ENCODE results near the gene IFNAR2.

Gene IFNAR2

DNA sequence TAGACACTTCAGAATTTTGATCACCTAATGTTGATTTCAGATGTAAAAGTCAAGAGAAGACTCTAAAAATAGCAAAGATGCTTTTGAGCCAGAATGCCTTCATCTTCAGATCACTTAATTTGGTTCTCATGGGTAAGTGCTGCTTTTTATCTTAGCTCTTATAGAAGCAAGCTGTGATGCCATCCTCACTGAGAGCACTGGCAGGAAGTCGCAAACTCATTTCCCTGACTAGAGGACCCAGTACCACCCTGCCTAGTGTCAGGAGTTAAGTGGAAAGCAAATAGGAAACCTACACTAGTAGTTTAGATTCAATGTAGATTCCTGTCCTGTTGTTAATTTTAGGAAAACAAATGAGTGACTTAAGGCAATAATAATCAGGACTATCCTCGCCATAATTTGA, 12.1 kb downstream of the IFNAR2 start:
- TF ChIP-seq FOXP2 (optimal IDR thresholded peaks at IDR 0.05; ENCODE audit: borderline replicate concordance, extremely low read depth, extremely low read length, insufficient read depth) (no peak), POLR2AphosphoS5 (IDR thresholded peaks at IDR 0.05; ENCODE audit: low read depth, low read length) (no peak), TAF1 (IDR thresholded peaks at IDR 0.05; ENCODE audit: borderline replicate concordance, insufficient read depth, low read length) (no peak), SIN3A (IDR thresholded peaks at IDR 0.05; ENCODE audit: borderline replicate concordance, insufficient read depth, low read length) (no peak)
- TF ChIP-seq, protein P1, sequence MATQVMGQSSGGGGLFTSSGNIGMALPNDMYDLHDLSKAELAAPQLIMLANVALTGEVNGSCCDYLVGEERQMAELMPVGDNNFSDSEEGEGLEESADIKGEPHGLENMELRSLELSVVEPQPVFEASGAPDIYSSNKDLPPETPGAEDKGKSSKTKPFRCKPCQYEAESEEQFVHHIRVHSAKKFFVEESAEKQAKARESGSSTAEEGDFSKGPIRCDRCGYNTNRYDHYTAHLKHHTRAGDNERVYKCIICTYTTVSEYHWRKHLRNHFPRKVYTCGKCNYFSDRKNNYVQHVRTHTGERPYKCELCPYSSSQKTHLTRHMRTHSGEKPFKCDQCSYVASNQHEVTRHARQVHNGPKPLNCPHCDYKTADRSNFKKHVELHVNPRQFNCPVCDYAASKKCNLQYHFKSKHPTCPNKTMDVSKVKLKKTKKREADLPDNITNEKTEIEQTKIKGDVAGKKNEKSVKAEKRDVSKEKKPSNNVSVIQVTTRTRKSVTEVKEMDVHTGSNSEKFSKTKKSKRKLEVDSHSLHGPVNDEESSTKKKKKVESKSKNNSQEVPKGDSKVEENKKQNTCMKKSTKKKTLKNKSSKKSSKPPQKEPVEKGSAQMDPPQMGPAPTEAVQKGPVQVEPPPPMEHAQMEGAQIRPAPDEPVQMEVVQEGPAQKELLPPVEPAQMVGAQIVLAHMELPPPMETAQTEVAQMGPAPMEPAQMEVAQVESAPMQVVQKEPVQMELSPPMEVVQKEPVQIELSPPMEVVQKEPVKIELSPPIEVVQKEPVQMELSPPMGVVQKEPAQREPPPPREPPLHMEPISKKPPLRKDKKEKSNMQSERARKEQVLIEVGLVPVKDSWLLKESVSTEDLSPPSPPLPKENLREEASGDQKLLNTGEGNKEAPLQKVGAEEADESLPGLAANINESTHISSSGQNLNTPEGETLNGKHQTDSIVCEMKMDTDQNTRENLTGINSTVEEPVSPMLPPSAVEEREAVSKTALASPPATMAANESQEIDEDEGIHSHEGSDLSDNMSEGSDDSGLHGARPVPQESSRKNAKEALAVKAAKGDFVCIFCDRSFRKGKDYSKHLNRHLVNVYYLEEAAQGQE (IDR thresholded peaks at IDR 0.05; ENCODE audit: insufficient read depth in 1 of 2, low read depth in 2 of 2, low read length in 2 of 2), result no peak

DNA sequence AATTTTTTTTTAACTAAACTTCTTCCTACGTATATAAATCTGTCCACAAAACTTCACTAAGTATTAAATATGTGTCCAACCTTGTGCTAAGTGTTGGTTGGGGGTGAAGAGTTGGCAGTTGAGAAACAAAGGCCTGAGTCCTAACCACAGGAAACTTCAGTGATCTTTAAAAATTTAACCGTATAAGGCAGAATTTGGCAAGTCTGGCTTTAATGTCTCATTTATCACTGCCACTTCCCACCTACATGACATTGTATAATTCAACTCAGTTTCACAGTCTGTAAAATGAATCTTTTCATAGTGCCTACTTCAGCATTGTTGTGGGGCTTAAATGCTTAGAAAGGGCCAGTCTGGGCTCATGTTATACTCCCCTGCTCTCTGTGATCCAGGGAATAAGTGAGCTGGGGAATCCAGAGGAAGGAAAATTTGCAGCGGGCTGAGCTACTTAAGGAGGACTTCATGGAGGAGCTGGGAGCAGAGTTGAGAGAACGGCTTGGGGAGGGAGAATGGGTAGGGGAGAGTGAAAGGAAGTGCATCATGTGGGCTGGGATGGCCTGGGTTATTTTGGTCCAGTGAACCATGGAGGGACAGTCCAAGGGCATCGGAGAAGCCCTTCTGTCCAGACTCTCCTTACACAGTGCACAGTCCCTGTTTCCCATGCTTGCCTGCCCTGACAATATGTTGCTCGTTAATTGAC, 14.5 kb downstream of the IFNAR2 start:
- TF ChIP-seq POLR2AphosphoS5 (IDR thresholded peaks at IDR 0.05; ENCODE audit: low read depth, low read length) (no peak), FOXP2 (optimal IDR thresholded peaks at IDR 0.05; ENCODE audit: borderline replicate concordance, extremely low read depth, extremely low read length, insufficient read depth) (no peak), TAF1 (IDR thresholded peaks at IDR 0.05; ENCODE audit: borderline replicate concordance, insufficient read depth, low read length) (no peak), SIN3A (IDR thresholded peaks at IDR 0.05; ENCODE audit: borderline replicate concordance, insufficient read depth, low read length) (no peak)
- TF ChIP-seq, protein P1 (IDR thresholded peaks at IDR 0.05; ENCODE audit: insufficient read depth in 1 of 2, low read depth in 2 of 2, low read length in 2 of 2), result no peak

DNA sequence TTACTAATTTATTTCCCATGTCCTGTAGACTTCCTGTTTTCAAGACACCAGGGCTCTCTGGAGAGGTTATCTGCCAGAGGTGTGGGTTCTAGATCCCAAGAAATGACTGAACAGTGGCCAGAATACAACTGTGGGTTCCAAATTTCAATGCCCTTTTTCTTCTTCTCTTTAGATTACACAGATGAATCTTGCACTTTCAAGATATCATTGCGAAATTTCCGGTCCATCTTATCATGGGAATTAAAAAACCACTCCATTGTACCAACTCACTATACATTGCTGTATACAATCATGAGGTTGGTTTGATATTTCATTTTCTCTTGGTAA, 15.0 kb downstream of the IFNAR2 start:
- TF ChIP-seq, protein P1 (IDR thresholded peaks at IDR 0.05; ENCODE audit: insufficient read depth in 1 of 2, low read depth in 2 of 2, low read length in 2 of 2), result no peak
- TF ChIP-seq SIN3A (IDR thresholded peaks at IDR 0.05; ENCODE audit: borderline replicate concordance, insufficient read depth, low read length), result no peak
- TF ChIP-seq POLR2AphosphoS5 (IDR thresholded peaks at IDR 0.05; ENCODE audit: low read depth, low read length), result no peak
- TF ChIP-seq FOXP2 (optimal IDR thresholded peaks at IDR 0.05; ENCODE audit: borderline replicate concordance, extremely low read depth, extremely low read length, insufficient read depth), result no peak
- no peak for TF ChIP-seq TAF1 (IDR thresholded peaks at IDR 0.05; ENCODE audit: borderline replicate concordance, insufficient read depth, low read length)

DNA sequence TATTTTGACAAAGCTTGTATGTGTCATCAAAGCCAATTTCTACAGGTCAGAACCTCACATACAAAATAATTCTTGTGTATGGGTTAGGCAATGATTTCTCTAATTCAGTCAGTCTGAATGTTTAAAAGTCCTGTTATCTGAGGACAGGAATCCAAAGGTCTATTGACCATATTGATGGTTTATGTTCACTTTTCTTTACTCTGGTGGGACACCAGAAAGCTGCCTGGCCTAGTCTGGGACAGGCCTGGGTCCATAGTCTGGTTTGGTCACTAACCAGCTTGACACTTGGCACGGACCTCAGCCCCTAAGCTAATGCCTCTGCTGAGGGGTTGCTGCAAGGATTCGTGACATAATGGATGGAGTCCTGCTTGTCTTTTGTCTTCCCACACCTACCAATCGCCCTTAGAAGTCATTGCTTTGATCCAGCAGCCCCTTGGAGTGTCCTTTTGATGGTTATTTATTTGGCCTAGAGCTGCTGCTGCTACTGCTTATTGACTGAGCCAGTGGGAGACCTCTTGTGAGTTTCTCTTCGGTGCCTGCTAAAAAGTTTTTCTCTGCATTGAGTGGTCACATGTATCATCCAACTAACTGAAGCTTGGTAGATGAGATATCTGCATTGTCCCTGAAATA, 15.7 kb downstream of the IFNAR2 start:
- TF ChIP-seq POLR2AphosphoS5 (IDR thresholded peaks at IDR 0.05; ENCODE audit: low read depth, low read length), result no peak
- TF ChIP-seq TAF1 (IDR thresholded peaks at IDR 0.05; ENCODE audit: borderline replicate concordance, insufficient read depth, low read length), result no peak
- TF ChIP-seq, protein P1 (IDR thresholded peaks at IDR 0.05; ENCODE audit: insufficient read depth in 1 of 2, low read depth in 2 of 2, low read length in 2 of 2), result no peak
- TF ChIP-seq SIN3A (IDR thresholded peaks at IDR 0.05; ENCODE audit: borderline replicate concordance, insufficient read depth, low read length), result no peak
- no peak for TF ChIP-seq FOXP2 (optimal IDR thresholded peaks at IDR 0.05; ENCODE audit: borderline replicate concordance, extremely low read depth, extremely low read length, insufficient read depth)
